H1 (cell line): ENCODE results near the gene PHF24.

Source experiments
- BCL11A ChIP-seq, 2 experiments: IDR thresholded peaks; one replicate each; pipeline ENCODE4 v1.6.1; 2011; ENCODE audit warnings: low read depth in 2 of 2, low read length in 2 of 2, mild to moderate bottlenecking in 2 of 2
- CBX5 ChIP-seq: fragments of 300-800, 300-1000 bp; sonication (generic); IDR thresholded peaks from 2 replicates; pipeline ENCODE4 v1.7.1; 2016; ENCODE audit warnings: antibody characterized with exemption, low read length, low read depth
- EZH2 ChIP-seq: fragments of 200-600 bp; sonication (generic); IDR thresholded peaks from 2 replicates; pipeline ENCODE4 v1.7.1; 2012; ENCODE audit warnings: low read depth, mild to moderate bottlenecking, moderate library complexity, low read length, inconsistent platforms; ENCODE audit not compliant: severe bottlenecking
- POLR2A ChIP-seq, 2 experiments: IDR thresholded peaks; 1 replicate in 1 of 2; 2 replicates in 1 of 2; pipeline ENCODE4 v1.6.1; 2011; ENCODE audit warnings: low read depth in 2 of 2, low read length in 2 of 2, mild to moderate bottlenecking in 2 of 2; ENCODE audit errors: control extremely low read depth in 1 of 2
- TF ChIP-seq, protein P1 (sequence below), 3 experiments: IDR thresholded peaks; 1 replicate in 2 of 3; 2 replicates in 1 of 3; pipeline versions ENCODE4 v1.5.1 to v1.6.1; 2011; ENCODE audit warnings: low read length in 3 of 3, mild to moderate bottlenecking in 3 of 3, inconsistent platforms in 2 of 3, low read depth in 1 of 3, moderate library complexity in 1 of 3; ENCODE audit not compliant: insufficient read depth in 1 of 3; ENCODE audit errors: control extremely low read depth in 1 of 3

DNA sequence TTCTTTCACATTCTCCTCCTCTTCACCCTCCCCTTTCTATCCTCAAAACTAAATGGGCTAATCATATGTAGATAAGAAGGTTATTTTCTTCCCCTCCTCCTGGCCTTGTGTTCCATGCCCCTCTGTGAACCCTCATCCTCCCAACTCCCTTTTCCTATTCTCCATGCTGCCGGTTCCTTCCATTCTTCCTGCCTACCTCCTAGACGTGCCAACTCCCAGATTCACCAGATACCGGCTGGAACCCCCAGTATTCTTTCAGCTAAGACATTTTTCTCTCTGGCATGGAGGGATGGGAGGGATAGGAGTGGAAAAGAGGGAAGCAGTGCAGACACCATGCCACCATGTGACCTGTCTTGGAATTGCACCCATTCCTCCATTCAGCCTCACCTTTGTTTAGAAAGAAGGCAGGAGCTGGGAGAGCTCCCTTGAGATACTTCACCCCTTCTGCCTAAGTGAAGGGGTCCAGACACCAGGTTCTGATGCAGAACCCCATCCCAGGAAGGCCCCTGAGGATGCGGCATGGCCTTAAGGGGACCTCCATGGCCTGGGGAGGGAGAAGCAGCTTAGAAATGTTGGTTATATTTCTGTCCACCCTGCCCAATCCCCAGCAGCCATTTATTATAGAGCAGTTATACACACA, 36.3 kb downstream of the PHF24 start:
- TF ChIP-seq, protein P1, sequence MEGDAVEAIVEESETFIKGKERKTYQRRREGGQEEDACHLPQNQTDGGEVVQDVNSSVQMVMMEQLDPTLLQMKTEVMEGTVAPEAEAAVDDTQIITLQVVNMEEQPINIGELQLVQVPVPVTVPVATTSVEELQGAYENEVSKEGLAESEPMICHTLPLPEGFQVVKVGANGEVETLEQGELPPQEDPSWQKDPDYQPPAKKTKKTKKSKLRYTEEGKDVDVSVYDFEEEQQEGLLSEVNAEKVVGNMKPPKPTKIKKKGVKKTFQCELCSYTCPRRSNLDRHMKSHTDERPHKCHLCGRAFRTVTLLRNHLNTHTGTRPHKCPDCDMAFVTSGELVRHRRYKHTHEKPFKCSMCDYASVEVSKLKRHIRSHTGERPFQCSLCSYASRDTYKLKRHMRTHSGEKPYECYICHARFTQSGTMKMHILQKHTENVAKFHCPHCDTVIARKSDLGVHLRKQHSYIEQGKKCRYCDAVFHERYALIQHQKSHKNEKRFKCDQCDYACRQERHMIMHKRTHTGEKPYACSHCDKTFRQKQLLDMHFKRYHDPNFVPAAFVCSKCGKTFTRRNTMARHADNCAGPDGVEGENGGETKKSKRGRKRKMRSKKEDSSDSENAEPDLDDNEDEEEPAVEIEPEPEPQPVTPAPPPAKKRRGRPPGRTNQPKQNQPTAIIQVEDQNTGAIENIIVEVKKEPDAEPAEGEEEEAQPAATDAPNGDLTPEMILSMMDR (IDR thresholded peaks at IDR 0.05; ENCODE audit: control extremely low read depth in 1 of 3, insufficient read depth in 1 of 3, low read depth in 1 of 3, low read length in 3 of 3) = peak; percentile 61 to 85 (median 73)
- TF ChIP-seq BCL11A (IDR thresholded peaks at IDR 0.05; ENCODE audit: low read depth in 2 of 2, low read length in 2 of 2) (no peak), POLR2A (IDR thresholded peaks at IDR 0.05; ENCODE audit: control extremely low read depth in 1 of 2, low read depth in 2 of 2, low read length in 2 of 2) (no peak), CBX5 (no peak), EZH2 (no peak)
